CD4-positive, alpha-beta memory T cell (primary cell): Measurements from ENCODE around the gene NACC2. TPM values are rescaled to one million over a fixed set of nuclear protein-coding genes. Genes with fewer than 3 reads are reported as not detected.

Source experiments
- CTCF ChIA-PET: fragments of 350-600 bp; sonication (Branson Sonifier 250); formaldehyde crosslinking; loops from one replicate; lab custom pipeline; 2021; ENCODE audit warnings: inconsistent platforms; ENCODE audit not compliant: partially characterized antibody; lab: Charles Lee
- POLR2A ChIA-PET: fragments of 350-600 bp; sonication (Branson Sonifier 250); formaldehyde crosslinking; loops from one replicate; lab custom pipeline; 2021; ENCODE audit not compliant: partially characterized antibody; lab: Charles Lee
- DNase-seq, 5 donors: peaks; one replicate each; pipeline versions ENCODE4 v3.0.0 to v3.0.0-alpha.2; 2020 to 2022; ENCODE audit warnings: mixed read lengths in 1 of 5
- H3K27ac ChIP-seq: one replicate; pipeline ENCODE4 v1.7.0; 2013; ENCODE audit warnings: low read depth, low read length
- H3K27me3 ChIP-seq: 2 replicates; pipeline ENCODE4 v1.7.0; 2013; ENCODE audit warnings: mild to moderate bottlenecking, low read length, moderate library complexity; ENCODE audit not compliant: insufficient read depth
- H3K36me3 ChIP-seq: 2 replicates; pipeline ENCODE4 v1.7.0; 2013; ENCODE audit warnings: mild to moderate bottlenecking, low read length, moderate library complexity; ENCODE audit not compliant: insufficient read depth
- H3K4me1 ChIP-seq: 2 replicates; pipeline ENCODE4 v1.7.0; 2013; ENCODE audit warnings: mild to moderate bottlenecking, low read length, moderate library complexity; ENCODE audit not compliant: insufficient read depth
- H3K4me3 ChIP-seq, 2 donors: one replicate each; pipeline ENCODE4 v1.7.0; 2013; ENCODE audit warnings: low read length in 2 of 2, mild to moderate bottlenecking in 1 of 2
- H3K9me3 ChIP-seq, 2 donors: one replicate each; pipeline ENCODE4 v1.7.0; 2013; ENCODE audit warnings: low read length in 2 of 2, control low read depth in 1 of 2; ENCODE audit not compliant: control insufficient read depth in 1 of 2
- H3K27ac Mint-ChIP-seq, 7 donors: one replicate each; pipeline ENCODE4 v1.8.0; 2020 to 2021; ENCODE audit warnings: mixed read lengths in 7 of 7, mild to moderate bottlenecking in 6 of 7, inconsistent platforms in 3 of 7, moderate library complexity in 3 of 7
- H3K27me3 Mint-ChIP-seq, 2 donors: one replicate each; pipeline ENCODE4 v1.8.0; 2020 to 2021; ENCODE audit warnings: mixed read lengths in 2 of 2
- H3K36me3 Mint-ChIP-seq, 2 donors: one replicate each; pipeline ENCODE4 v1.8.0; 2020 to 2021; ENCODE audit warnings: mixed read lengths in 2 of 2, inconsistent platforms in 1 of 2, mild to moderate bottlenecking in 1 of 2
- H3K4me1 Mint-ChIP-seq, 4 donors: one replicate each; pipeline ENCODE4 v1.8.0; 2020 to 2021; ENCODE audit warnings: mixed read lengths in 4 of 4, mild to moderate bottlenecking in 1 of 4
- H3K4me3 Mint-ChIP-seq, 8 donors: one replicate each; pipeline ENCODE4 v1.8.0; 2020 to 2021; ENCODE audit warnings: mixed read lengths in 8 of 8, mild to moderate bottlenecking in 7 of 8, moderate library complexity in 6 of 8, inconsistent platforms in 3 of 8
- H3K9me3 Mint-ChIP-seq, 8 donors: one replicate each; pipeline ENCODE4 v1.8.0; 2020 to 2021; ENCODE audit warnings: mixed read lengths in 8 of 8, mild to moderate bottlenecking in 5 of 8, inconsistent platforms in 3 of 8, moderate library complexity in 1 of 8
- intact Hi-C: fragments of 100-400 bp; cut with micrococcal nuclease; formaldehyde crosslinking; loops from one replicate; pipeline ENCODE4 v1.15.1; 2023
- polyA plus RNA-seq, 2 donors: library from polyadenylated mRNA; unstranded; fragments of 300-500 nt; fragmentation: Illumina TruSeq; gene quantifications; one replicate each; pipeline ENCODE4 v1.2.3, GENCODE V29; 2021
- total RNA-seq, 2 experiments: library from RNA; stranded (reverse); gene quantifications; one replicate each; pipeline ENCODE4 v1.2.3, GENCODE V29; 2021

The NACC2 gene
- total and polyA plus RNA-seq, 4 experiments from 2014 or later = 0.58 to 12.2 (median 7.1) TPM

DNA sequence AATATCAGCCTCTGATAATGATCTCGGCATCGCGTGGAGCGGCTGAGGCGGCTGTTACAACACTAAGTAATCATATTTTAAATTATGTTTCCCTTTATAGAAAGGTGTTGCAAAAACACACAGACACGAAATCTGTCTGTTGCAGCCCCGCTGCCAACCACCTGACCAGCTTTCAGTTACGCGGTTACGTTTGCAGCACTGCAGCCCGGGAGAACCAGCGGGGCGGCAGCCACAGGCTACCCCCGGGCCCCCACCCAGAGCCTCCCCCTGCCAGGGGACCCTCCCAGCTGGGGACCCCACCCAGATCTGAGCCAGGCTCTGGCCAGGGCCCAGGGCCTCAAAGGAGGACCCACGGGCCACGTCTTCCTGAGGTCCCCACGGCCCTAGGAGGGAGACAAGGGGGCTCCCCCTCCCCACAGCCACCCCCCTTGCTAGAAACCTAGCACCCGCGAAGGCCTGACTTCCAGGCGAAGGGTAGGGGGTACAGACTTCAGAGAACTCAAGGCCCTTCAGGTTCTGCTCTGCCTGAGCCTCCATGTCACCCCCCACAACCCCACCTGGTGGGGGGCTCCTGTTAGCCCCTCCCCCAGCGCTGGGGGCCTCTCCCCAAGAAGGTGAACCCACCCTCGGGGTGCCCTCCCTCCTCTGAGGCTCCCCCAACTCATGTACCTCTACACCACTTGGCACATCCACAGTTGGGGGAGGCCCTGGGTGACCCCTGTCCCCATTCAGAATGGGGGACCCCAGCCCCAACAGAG is 6.0 kb downstream of the NACC2 start:
- DNase-seq = no peak
- Mint-ChIP-seq H3K4me1 (peaks cover 9 to 36% (median 23%) of the 10 kb centered on the region in 4 donors), H3K27ac (peak overlapping the region in 2 of 7 donors; percentile 7 to 42), H3K36me3 (peaks cover 0 to 3% of the 10 kb centered on the region in 2 donors), H3K4me3 (no peak overlapping the region), H3K27me3 (no peaks in the 10 kb centered on the region), H3K9me3 (no peaks in the 10 kb centered on the region)
- Histone ChIP-seq H3K4me3 (no peak overlapping the region), H3K36me3 (no peaks in the 10 kb centered on the region), H3K9me3 (no peaks in the 10 kb centered on the region), H3K27me3 (no peaks in the 10 kb centered on the region), H3K4me1 (peaks cover 36% of the 10 kb centered on the region), H3K27ac (no peak overlapping the region)
- intact Hi-C loops = loop anchor here (1.0 kb wide), 1 partner anchor 34 kb away; no protein-coding TSS in a partner anchor
- POLR2A ChIA-PET = interaction anchor here (0.7 to 2.2 kb wide), 4 partner anchors 20 to 34 kb away, joined by 3 to 13 read pairs (median 4); no protein-coding TSS in a partner anchor
- CTCF ChIA-PET = interaction anchor here (0.6 to 5.7 kb wide), 3 partner anchors 29 to 122 kb away, joined by 3 to 75 read pairs (median 6); partner anchors contain the start of gene TMEM250

GRCh38 chr9:136088481-136088938 is 6.6 kb downstream of the NACC2 start:
- Mint-ChIP-seq H3K9me3 (no peaks in the 10 kb centered on the region), H3K27me3 (no peaks in the 10 kb centered on the region), H3K27ac (peak overlapping the region in 1 of 7 donors; percentile 42), H3K36me3 (peaks cover 0 to 3% of the 10 kb centered on the region in 2 donors), H3K4me1 (peaks cover 8 to 39% (median 23%) of the 10 kb centered on the region in 4 donors), H3K4me3 (no peak overlapping the region)
- Histone ChIP-seq H3K27ac (no peak overlapping the region), H3K4me3 (no peak overlapping the region), H3K9me3 (no peaks in the 10 kb centered on the region), H3K36me3 (no peaks in the 10 kb centered on the region), H3K27me3 (no peaks in the 10 kb centered on the region), H3K4me1 (peaks cover 30% of the 10 kb centered on the region)
- POLR2A ChIA-PET = interaction anchor here (1.9 kb wide), 1 partner anchor 21 kb away, joined by 6 read pairs; no protein-coding TSS in a partner anchor
- intact Hi-C loops = no loop called here
- no peak for DNase-seq
- CTCF ChIA-PET = interaction anchor here (5.7 kb wide), 1 partner anchor 34 kb away, joined by 75 read pairs; no protein-coding TSS in a partner anchor

GRCh38 chr9:136087741-136088480 is 7.2 kb downstream of the NACC2 start:
- no peak overlapping the region for H3K27ac Mint-ChIP-seq
- POLR2A ChIA-PET = interaction anchor here (1.9 kb wide), 1 partner anchor 21 kb away, joined by 6 read pairs; no protein-coding TSS in a partner anchor
- peaks cover 8 to 38% (median 22%) of the 10 kb centered on the region in 4 donors for H3K4me1 Mint-ChIP-seq
- H3K9me3 ChIP-seq = no peaks in the 10 kb centered on the region
- H3K4me1 ChIP-seq = peaks cover 26% of the 10 kb centered on the region
- H3K27me3 Mint-ChIP-seq = no peaks in the 10 kb centered on the region
- intact Hi-C loops = no loop called here
- H3K36me3 ChIP-seq = no peaks in the 10 kb centered on the region
- peaks cover 0 to 3% of the 10 kb centered on the region in 2 donors for H3K36me3 Mint-ChIP-seq
- H3K4me3 Mint-ChIP-seq = no peak overlapping the region
- no peak overlapping the region for H3K4me3 ChIP-seq
- peak in 1 of 5 donors; percentile 22 for DNase-seq
- CTCF ChIA-PET = interaction anchor here (5.7 kb wide), 1 partner anchor 35 kb away, joined by 75 read pairs; no protein-coding TSS in a partner anchor
- no peaks in the 10 kb centered on the region for H3K27me3 ChIP-seq
- H3K9me3 Mint-ChIP-seq = no peaks in the 10 kb centered on the region
- H3K27ac ChIP-seq = no peak overlapping the region

- Mint-ChIP-seq H3K27ac (peak overlapping the region in 1 of 7 donors; percentile 48), H3K9me3 (no peaks in the 10 kb centered on the region), H3K36me3 (peaks cover 0 to 5% of the 10 kb centered on the region in 2 donors), H3K4me1 (peaks cover 11 to 38% (median 24%) of the 10 kb centered on the region in 4 donors), H3K4me3 (peak overlapping the region in 1 of 8 donors; percentile 32), H3K27me3 (no peaks in the 10 kb centered on the region)
- H3K36me3 ChIP-seq = no peaks in the 10 kb centered on the region
- no peak overlapping the region for H3K27ac ChIP-seq
- ChIA-PET CTCF (interaction anchor here (5.7 kb wide), 1 partner anchor 35 kb away, joined by 75 read pairs; no protein-coding TSS in a partner anchor), POLR2A (interaction anchor here (1.9 kb wide), 1 partner anchor 22 kb away, joined by 6 read pairs; no protein-coding TSS in a partner anchor)
- peaks cover 21% of the 10 kb centered on the region for H3K4me1 ChIP-seq
- H3K27me3 ChIP-seq = no peaks in the 10 kb centered on the region
- intact Hi-C loops = no loop called here
- DNase-seq = no peak
- H3K9me3 ChIP-seq = no peaks in the 10 kb centered on the region
- no peak overlapping the region for H3K4me3 ChIP-seq
These were observed 7.9 kb downstream of the NACC2 start for GRCh38 chr9:136086951-136087740.

- intact Hi-C loops = no loop called here
- CTCF ChIA-PET = no interaction called here
- no peaks in the 10 kb centered on the region for H3K27me3 ChIP-seq
- H3K9me3 Mint-ChIP-seq = no peaks in the 10 kb centered on the region
- no peak overlapping the region for H3K4me3 Mint-ChIP-seq
- no peaks in the 10 kb centered on the region for H3K27me3 Mint-ChIP-seq
- H3K27ac ChIP-seq = no peak overlapping the region
- H3K4me3 ChIP-seq = no peak overlapping the region
- H3K4me1 Mint-ChIP-seq = peaks cover 11 to 32% (median 22%) of the 10 kb centered on the region in 4 donors
- H3K27ac Mint-ChIP-seq = no peak overlapping the region
- H3K36me3 ChIP-seq = no peaks in the 10 kb centered on the region
- peaks cover 0 to 5% of the 10 kb centered on the region in 2 donors for H3K36me3 Mint-ChIP-seq
- no peaks in the 10 kb centered on the region for H3K9me3 ChIP-seq
- H3K4me1 ChIP-seq = peaks cover 21% of the 10 kb centered on the region
- POLR2A ChIA-PET = interaction anchor here (1.9 kb wide), 1 partner anchor 23 kb away, joined by 6 read pairs; no protein-coding TSS in a partner anchor
- DNase-seq = no peak
These were observed 8.7 kb downstream of the NACC2 start for GRCh38 chr9:136086213-136086881.

- H3K27me3 ChIP-seq = no peaks in the 10 kb centered on the region
- no peaks in the 10 kb centered on the region for H3K9me3 ChIP-seq
- no peak overlapping the region for H3K27ac ChIP-seq
- intact Hi-C loops = no loop called here
- Mint-ChIP-seq H3K27ac (no peak overlapping the region), H3K36me3 (peaks cover 0 to 5% of the 10 kb centered on the region in 2 donors), H3K4me1 (peaks cover 11 to 30% (median 21%) of the 10 kb centered on the region in 4 donors), H3K27me3 (no peaks in the 10 kb centered on the region), H3K9me3 (no peaks in the 10 kb centered on the region), H3K4me3 (no peak overlapping the region)
- ChIA-PET POLR2A (no interaction called here), CTCF (no interaction called here)
- H3K4me1 ChIP-seq = peaks cover 21% of the 10 kb centered on the region
- DNase-seq = no peak
- H3K4me3 ChIP-seq = no peak overlapping the region
- H3K36me3 ChIP-seq = no peaks in the 10 kb centered on the region
These were observed 9.3 kb downstream of the NACC2 start for GRCh38 chr9:136085815-136086212.
